IPS-NIHi7 (cell line): Measurements from ENCODE around the gene MRPL53.
"Not testable (repeated sequence)": the region's sequence is repeated elsewhere in the genome, so short reads cannot be mapped to it uniquely, and the experiment has no call there.

Experiments used
- DNase-seq: peaks from one replicate; pipeline ENCODE4 v3.0.0; 2012; ENCODE audit warnings: mixed read lengths; ENCODE audit errors: extremely low spot score

MRPL53 gene

DNA sequence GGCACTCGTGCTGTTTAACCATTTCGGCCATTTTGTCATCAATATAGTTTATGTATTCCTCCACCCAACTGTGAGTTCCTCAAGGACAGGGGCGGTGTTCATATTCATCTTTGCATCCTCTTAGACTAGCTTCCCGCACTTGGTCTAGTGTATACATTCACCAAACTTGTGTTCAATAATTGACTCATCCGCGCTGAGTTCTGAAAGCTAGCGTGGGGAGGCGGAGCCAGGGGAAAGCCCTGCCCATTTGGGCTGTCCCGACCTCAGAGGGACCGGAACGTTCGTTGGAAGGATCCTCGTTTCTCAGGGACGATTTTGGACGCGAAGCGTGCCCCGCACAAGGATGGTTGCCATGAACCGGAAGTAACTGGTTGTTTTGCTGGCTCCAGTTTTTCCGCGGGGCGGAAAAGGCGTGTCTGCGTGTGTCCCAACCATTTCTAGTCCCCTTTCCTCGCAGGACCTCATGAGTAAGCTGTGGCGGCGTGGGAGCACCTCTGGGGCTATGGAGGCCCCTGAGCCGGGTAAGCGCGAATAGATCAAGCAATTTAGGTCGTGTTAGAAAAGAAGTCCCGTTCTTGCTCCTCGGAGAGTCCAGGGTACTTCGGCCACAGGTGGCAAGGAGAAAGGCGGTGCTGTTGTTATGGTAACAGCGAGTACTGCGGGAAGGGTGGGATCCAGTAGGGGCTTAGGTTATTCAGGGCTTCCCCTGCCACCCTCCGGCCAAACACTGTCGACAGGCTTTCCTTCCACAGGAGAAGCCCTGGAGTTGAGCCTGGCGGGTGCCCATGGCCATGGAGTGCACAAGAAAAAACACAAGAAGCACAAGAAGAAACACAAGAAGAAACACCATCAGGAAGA is 17.6 kb downstream of the MRPL53 start, which contains the start of gene INO80B:
TSS of gene INO80B (plus strand) at position 434 of the 858 bp plus-strand sequence. CDS start at position 464, 30 bp downstream.
- DNase-seq: peak; percentile 79

DNA sequence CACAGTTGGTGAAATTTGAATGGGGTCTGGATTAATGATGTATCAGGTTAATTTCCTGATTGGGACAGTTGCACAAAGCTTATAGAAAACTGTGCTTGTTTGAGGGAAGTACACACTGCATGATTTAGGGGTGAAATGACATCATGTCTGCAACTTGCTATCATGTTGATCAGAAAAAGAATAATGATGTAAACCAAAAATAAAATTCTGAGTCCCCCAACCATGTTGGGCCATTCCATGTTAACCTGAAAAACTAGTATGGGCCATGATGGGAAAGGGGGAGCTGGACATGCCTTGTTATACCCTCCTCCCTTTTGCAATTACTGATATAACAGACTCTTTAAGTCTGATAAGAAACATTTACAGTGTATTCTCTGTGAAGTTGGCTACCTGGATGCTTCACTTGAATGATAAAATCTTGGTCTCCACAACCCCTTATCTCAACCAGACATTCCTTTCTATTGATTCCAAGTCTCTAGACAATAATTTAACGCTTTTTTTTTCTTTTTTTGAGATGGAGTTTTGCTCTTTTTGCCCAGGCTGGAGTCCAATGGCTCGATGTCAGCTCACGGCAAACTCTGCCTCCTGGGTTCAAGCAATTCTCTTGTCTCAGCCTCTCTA is 21.8 kb downstream of the MRPL53 start:
- DNase-seq: no peak

DNA sequence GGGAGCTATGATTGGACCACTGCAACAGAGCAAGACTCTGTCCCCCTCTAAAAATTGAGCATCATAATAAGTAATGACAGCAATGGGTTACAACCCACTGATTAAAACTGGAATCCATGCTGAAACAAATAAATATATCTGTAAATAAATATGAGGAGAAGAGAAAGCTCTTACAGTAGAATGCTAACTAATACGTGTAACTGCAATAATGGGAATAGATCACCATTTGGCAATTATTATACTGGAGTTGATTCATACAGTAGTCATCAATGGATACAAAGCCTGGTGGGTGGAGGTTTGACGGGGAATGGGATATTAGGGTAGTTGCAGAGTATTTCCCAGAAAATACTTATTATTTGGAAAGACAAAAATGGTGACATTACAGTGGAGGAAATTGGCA is 23.7 kb downstream of the MRPL53 start:
- DNase-seq: no peak

DNA sequence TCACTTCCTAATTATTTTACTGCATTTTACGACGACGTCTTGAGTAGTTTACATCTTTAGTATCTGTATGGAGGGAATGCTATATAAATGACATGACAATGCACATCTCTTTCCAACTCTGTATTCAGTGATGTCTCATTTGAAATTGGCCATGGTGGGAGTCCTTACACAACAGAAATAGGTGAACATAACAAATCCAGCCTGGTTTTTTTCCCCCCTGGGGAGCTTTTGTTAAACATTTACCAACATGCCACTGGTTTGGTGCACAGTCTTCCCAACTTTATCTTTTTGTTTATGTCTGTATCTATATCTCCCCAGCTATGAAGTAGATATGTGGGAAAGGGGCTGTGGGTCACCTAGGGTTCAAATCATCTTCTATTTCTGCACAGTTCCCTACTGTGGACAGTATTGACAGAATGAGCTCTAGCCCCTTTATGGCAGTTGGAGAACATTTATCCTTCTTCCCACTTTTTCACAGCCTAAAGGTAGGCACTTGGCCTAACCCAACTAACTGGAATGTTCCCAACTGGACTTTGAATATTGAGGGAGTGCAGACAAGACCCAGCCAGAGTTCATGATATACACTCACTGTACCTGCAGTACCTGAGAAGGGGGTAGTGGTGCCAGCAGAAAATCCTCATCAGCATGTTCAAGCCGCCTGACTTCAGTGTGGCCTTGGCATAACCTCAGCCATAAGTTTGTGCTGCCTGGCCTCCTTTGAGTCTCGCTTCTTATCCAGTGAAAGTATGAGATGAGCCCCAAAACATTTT is 25.1 kb downstream of the MRPL53 start:
- DNase-seq: no peak

DNA sequence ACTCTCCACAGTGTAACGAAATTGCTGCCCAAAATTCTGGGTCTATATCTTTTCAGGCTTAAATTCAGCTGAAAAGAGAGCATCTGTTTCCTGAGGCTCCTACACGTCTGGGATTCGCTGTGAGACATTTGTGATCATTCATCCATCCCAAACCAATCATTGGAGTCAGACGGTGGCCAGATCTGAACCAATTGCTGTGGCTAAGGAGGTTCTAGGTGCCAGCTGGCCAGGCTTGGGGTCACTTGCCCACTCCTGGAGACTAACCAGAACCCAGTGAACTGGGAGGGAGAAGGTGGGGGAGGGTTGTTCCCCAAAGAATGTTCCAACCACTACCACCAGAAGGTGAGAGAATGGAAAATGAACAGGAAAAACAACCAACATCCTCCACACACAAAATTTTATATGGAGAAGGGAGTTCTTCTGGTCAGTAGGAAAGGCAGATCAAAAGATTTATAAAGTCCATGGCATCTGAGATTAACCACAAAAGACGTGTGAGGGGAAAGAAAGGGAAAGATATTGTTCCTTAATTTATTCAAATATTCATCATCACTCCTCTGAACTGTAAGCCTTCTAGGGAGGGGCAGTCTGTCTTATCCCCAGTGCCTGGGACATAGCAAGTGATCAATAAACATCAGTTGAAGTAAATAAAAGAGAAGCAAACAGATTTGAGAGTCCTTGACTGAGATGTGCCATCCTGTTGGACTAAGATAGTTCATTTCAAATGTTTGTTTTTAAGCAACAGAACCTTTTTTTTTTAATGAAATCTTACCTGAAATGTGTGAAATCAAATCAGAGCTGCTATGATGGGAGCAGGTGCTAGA is 27.8 kb downstream of the MRPL53 start:
- no peak for DNase-seq

DNA sequence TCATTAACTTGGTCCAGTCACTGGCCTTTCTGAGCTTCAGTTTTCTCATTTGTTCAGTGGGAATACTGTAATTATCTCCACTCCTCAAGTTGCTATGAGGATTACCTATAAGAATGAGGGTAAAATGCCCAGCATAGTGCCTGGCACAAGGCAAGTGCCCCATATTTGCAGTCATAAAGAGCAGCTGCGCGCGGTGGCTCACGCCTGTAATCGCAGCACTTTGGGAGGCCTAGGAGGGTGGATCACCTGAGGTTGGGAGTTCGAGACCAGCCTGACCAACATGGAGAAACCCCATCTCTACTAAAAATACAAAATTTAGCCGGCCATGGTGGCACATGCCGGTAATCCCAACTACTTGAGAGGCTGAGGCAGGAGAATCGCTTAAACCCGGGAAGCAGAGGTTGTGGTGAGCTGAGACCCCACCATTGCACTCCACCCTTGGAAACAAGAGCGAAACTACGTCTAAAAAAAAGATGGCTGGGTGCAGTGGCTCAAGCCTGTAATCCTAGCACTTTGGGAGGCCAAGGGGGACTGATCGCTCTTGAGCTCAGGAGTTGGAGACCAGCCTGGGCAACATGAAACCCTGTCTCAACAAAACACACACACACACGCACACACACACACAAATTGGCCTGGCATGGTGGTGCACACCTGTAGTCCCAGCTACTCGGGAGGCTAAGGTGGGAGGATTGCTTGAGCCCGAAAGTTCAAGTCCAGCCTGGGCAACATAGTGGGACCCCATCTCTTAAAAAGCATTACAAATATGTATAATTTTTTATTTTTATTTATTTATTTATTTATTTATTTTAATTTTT is 29.8 kb downstream of the MRPL53 start:
- not testable (repeated sequence) for DNase-seq

DNA sequence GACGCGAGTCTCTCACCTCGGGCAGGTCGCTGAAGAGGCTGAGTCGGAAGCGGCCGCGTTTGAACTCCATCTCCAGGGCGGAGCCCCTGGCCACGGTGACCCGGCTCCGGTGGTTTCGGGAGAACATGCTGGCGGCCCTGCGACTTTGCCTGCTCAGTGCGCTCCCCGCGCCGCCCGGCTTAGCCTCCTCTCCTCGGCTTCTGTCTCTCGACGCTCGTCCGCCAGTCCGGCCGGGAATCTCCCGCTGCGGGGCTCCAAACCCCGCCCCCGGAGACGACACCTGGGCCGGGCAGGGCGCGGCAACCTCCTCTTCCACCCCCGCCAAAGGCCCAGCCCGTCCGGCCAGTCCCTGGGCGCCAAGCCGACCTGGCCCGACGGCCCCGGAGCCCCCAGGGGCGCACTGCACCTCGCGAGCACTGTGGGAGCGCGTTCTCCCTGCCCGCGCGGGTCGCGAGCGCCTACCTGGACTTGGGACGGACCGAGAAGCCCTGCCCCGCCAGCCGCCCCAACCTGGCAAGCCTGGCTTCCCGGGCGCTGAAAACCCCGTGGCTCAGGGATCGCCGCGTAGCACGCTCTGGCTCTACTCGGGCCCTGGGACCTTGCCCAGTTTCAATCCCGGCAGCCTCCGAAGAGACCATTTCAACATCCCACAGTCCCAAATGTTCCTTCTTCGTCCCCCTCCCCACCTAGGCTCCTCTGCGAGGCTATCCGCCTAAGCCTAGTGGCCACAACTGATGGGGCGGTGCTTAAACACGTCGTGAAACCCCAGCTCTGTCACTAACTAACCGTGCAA is 30.6 kb downstream of the MRPL53 start, which contains the start of gene RTKN:
TSS of gene RTKN (minus strand) at position 248 of the 793 bp plus-strand sequence. CDS start at position 127, 121 bp downstream.
- peak; percentile 84 for DNase-seq

DNA sequence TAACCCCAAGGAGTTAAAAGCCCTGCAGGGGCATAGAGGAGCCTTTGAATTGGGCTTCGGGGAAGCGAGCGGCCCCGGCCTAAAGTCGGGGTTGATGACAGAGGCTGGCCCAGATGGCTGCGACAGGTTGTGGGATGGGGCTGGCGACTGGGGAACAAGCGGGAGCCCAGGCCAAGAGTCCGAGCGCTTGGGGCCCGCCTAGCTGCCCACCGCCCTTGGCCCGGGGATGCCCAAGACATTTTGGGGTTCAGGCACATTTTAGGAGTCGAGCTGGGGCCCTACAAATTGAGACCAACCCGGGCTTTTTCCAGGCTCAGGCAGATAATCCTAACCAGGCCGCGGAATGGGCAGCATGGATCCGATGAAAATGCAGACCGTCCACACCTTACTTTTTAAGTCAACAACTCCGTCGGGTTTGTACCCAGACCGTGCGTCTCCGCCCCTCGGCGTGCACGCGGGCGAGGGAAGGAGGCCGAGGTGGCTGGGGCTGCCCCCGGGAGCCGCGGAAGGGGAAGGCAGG is 31.2 kb downstream of the MRPL53 start:
- DNase-seq: no peak

DNA sequence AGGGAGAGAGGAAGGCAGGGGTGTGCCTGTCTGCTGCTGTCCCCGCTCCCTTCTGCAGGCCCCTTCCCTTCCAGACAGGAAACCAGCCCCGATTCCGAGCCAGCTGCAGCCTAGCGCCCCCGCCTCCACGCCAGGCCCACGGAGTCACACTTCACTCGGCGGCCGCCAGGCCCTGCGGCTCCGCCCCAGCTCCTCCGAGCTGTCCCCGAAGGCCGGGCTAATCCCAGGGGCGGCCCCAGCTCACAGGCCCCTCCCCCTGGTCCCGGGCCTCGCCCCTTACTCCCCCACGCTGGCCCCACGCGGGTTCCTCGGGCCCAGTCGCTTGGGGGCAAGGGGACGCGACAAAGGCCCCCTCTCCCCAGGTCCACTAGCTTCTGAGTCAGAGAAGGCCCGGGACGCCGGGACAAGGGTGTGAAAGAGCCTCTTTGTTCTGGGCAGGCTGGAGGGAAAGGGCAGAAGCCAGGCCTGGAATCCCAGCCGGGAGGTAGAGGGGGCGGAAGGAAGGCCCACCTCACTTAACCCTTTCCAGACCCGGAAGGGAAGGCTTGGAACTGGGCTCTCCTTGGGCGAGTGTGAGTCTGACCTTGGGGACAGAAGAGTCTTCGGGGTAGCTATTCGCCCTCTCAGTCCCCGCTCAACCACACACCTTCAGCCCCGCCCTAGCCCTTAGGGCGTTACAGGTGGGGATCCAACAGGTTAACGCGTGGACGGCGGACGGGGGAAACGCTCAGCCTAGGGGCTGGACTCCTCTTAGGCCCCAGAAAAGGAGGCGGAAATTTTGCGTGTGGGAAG is 31.9 kb downstream of the MRPL53 start:
- peak; percentile 96 for DNase-seq

DNA sequence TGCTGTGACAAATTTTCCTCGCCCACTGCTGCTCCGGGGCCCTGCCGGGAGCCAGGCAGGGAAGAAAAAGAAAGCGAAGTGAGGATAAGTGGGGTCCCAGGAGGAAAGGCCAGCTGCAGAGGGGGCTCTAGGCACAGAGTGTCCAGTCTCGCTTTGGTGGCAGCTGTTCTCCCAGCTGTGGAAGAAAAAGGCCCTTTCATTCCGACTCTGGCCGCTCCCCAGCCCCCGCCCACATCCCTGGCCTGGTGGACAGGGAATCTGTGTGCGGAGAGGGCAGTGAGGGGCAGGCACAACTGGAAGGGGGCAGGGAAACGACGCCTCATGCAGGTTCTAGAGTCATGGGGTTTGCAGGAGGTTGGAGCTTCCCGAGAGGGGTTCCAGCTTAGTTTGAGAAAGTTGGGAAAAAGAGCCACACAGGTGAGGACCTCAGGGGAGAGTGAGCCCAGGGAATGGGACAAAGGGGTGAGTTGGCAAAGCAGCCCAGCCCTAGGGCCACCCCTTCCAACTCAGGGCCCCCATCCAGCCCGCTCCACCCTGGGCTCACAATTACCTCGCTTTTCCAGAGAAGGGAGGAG is 32.6 kb downstream of the MRPL53 start:
- DNase-seq: no peak

DNA sequence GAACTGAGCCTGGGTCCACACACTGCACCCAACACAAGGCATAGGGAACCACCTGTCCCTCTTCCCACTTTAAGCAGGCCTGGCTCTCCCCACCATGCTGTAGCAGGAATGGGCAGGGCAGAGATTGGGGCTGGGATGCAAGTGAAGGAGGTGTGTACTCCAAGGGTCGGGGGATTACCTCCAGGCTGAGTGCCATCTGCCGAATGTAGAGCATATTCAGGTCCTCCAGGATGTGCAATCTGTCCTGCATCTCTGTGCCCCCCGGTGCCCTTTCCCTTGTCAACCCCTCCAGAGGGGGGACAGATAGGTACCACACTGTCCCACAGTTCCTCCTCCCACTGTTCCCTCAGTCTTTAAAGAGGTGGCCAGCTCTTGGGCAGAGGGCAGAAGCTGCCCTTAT is 33.1 kb downstream of the MRPL53 start:
- DNase-seq: no peak

DNA sequence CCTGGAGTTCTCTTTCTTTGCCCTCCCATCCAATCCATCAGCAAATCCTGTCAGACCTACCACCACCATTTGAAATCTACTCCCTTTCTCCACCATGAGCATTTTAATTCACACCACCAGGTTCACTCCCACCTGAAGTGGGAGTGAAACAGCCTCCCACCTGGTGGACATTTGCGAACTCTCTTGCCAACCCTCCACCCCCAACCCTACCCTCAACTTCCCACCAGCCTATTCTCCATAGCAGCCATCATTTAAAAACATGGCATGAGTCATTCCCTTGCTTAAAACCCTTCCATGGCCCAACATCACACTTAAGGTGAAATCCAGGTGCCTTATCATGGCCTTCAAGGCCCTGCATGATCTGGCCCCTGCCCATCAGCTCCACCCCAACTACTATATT is 34.2 kb downstream of the MRPL53 start:
- DNase-seq: no peak

DNA sequence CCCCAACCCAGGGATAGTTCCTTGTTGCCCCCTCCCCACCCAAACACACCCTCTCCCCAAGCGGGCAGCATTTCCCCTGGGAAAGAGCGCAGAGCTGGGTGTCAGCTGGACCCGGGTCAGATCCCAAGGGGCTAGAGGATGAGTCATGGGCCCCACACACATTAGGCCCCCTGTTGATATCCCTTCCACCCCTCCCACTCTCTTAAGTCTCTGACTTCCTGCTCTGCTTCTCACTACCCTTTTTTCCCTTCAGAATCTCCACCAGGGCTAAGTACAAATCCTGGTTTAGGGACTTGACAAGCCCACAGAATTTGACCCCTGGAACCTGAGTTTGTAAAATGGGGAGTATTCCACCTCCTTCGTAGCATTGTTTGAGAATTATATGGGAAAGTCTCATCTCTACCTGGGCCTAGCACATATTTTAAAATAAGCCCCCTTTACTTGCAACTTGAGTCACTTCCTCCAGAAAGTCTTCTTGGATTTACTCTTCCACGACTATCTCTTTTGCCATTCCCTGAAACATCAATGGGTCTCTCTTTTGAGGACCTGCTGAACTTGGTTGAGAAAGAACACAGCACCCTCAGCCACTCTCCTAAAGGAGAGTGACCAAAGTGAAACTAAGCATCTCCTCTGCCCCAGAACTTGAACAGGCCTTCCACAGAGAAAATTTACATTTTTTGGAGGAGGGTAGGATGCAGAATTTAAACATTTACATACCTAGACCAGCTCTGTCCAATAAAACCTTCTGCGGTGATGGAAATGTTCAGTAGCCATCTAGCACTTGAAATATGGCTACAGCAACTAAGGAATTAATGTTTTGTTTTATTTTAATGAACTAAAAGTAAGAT is 35.4 kb downstream of the MRPL53 start:
- DNase-seq: peak; percentile 61

DNA sequence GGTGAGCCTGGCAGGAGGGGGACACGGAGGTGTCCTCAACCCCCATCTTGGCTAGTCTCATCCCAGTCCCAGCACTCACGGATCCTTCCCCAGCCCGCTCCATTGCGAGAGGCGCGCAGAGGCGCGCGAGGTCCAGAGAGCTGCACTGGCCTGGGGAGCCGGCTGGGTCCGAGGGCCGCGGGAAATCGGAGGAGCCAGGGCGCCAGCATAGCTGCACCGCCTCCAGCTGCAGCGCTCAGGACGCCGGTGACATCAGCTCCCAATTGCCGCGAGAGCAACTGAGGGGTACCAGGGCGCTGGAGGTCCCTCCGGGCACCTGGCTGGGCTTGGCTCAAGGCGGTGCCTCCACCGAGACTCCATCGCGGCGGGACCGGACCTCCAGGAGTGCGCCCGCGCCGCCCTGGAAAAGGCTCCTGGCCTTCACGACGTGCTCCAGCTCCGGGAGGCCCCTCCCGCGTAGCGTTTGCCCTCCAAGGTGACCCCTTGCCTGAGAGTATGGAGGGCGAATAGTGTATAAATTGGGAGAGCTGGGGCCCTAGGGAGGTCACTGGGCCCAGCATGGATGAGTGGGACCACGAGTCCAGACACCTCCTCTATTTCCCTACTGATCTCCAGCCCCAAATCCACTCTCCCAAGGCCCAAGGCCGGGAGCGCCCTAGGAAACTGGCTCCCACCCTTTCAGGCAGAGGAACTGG is 36.2 kb downstream of the MRPL53 start:
- no peak for DNase-seq

DNA sequence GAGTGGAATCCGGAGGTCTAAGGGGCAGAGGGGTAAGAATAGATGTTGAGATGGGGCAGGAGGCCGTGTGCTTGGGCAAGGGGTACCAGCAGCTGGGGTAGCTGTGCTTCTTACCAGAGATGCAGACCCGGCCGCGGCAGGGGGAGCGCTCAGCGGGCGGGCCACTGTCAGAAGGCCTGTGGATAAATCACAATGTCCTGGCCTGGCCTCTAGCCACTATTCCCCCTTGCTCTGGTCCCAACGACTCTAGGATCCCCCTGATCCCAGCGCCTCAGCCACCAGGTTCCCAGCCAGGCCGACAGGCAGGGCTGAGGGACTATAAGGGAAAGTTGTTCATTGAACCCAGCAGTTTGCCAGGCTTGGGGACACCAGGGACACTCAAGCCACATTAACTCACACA is 42.0 kb downstream of the MRPL53 start:
- no peak for DNase-seq
